Skeletal muscle satellite cell (primary cell): Measurements from ENCODE around the gene CH25H.
"Not testable (repeated sequence)": the region's sequence is repeated elsewhere in the genome, so short reads cannot be mapped to it uniquely, and the experiment has no call there.

Experiments used
- H3K27me3 ChIP-seq: 2 replicates; pipeline ENCODE4 v1.7.0; 2013; ENCODE audit warnings: low read length; ENCODE audit not compliant: control insufficient read depth, insufficient read depth
- H3K36me3 ChIP-seq: 2 replicates; pipeline ENCODE4 v1.7.0; 2013; ENCODE audit warnings: mild to moderate bottlenecking, control low read depth, low read length; ENCODE audit not compliant: insufficient read depth
- H3K4me1 ChIP-seq: 2 replicates; pipeline ENCODE4 v1.7.0; 2013; ENCODE audit warnings: low read length; ENCODE audit not compliant: control insufficient read depth, insufficient read depth
- H3K4me2 ChIP-seq: 2 replicates; pipeline ENCODE4 v1.7.0; 2013; ENCODE audit warnings: mild to moderate bottlenecking, low read length
- H3K4me3 ChIP-seq: 2 replicates; pipeline ENCODE4 v1.7.0; 2013; ENCODE audit warnings: low read length
- H3K9ac ChIP-seq: 2 replicates; pipeline ENCODE4 v1.7.0; 2013; ENCODE audit warnings: mild to moderate bottlenecking, low read depth, low read length, moderate library complexity
- H3K9me3 ChIP-seq: replicated peaks from 2 replicates; pipeline ENCODE4 v1.7.0; 2013; ENCODE audit warnings: mild to moderate bottlenecking, control low read depth, low read length

CH25H gene

DNA sequence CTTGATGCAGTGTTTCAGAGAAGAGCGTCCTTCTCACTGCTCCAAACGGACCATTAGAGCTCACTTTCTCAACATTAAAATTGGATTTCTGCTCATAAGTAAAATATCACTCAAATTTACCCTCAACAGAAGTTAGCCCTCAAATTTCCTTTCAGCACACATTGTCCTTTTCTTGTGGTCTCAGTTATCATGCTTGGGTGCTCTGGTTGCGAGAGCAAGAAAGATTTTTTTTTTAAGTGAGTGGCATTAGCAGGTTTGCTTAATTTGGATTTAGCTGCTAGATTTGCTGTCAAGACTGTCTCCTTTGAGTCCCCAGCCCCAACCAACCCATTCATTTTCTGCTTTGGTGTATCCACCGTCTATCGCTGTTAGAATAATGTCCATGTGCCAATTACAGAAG is 2.6 kb upstream of the CH25H start:
- Histone ChIP-seq H3K4me3 (no peak overlapping the region), H3K36me3 (peaks cover 4% of the 10 kb centered on the region), H3K9ac (no peak overlapping the region), H3K9me3 (no peaks in the 10 kb centered on the region), H3K4me2 (no peak overlapping the region), H3K4me1 (peaks cover 14% of the 10 kb centered on the region), H3K27me3 (peaks cover 34% of the 10 kb centered on the region)

DNA sequence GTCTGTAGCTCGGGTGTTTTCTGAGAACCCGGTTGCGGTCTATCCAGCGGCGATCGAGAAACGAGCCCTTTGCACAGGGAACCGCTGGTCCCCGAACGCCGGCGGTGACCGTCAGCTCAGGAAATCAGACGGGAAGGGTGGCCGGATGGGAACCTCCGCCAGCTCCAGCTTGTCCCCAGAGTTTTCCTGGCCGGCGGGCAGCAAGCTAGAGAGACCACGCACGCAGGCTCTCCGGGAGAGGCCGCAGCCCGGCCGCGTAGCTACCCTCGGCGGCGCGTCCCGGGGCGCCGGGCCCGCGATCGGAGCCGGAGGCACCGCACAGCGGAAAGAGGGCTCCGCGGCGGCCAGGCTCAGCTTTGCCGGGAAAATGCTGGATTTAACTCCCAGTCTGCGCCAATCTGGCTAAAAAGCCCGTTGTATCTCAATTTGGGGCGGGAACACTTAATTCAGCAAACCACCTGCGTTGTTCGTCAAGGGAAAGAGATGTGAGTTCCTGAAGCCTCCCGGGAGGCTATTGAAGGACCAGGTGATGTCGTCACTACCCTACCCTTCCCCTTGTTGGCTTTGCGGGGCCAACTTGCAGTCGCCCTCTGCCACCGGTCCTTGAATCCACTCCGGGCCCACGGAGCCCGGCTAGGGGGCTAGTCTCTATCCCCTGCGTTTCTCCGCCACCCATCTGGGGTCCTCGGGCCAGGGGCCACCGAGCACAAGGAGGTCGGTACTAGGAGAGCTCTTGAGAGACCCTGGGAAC is 859 bp upstream of the CH25H start:
- peak overlapping the region; percentile 78 for H3K4me2 ChIP-seq
- H3K36me3 ChIP-seq: no peaks in the 10 kb centered on the region
- peaks cover 50% of the 10 kb centered on the region for H3K27me3 ChIP-seq
- H3K9ac ChIP-seq: peak overlapping the region; percentile 50
- no peaks in the 10 kb centered on the region for H3K9me3 ChIP-seq
- peaks cover 14% of the 10 kb centered on the region for H3K4me1 ChIP-seq
- peak overlapping the region; percentile 68 for H3K4me3 ChIP-seq

DNA sequence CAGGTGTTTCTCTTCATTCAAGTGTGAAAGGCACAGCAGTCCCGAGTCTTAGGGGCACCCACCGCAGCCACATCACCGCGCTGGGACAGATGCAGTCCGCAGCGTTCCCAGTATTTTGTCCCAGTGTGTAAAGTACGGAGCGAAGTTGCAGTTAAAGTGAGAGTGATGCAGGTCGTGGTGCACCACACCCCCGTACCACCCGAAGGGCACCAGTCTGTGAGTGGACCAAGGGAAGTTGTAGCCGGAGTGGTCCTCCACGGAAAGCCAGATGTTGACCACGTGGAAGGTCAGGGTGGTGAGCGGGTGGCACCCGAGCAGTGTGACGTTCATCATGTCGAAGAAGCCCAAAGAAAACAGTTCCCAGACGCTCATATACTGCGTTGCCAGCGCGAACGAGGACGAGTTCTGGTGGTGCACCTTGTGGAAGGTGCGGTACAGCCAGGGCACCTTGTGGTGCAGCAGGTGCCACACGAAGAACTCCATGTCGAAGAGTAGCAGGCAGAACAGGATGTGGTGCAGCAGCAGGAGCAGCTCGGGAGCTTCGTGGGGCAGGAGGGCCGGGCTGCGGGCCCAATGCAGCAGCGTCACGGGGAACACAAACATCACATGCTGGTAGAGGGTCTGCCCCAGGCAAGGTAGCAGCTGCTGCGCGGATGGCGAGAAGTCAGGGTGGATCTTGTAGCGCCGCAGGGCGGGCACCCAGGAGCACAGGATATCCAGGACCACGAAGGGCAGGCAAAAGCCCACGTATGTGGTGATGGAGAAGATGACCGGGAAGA is 526 bp downstream of the CH25H start:
- peak overlapping the region; percentile 1 for H3K9ac ChIP-seq
- peaks cover 14% of the 10 kb centered on the region for H3K4me1 ChIP-seq
- peaks cover 60% of the 10 kb centered on the region for H3K27me3 ChIP-seq
- no peaks in the 10 kb centered on the region for H3K36me3 ChIP-seq
- no peaks in the 10 kb centered on the region for H3K9me3 ChIP-seq
- H3K4me2 ChIP-seq: peak overlapping the region; percentile 78
- peak overlapping the region; percentile 68 for H3K4me3 ChIP-seq

DNA sequence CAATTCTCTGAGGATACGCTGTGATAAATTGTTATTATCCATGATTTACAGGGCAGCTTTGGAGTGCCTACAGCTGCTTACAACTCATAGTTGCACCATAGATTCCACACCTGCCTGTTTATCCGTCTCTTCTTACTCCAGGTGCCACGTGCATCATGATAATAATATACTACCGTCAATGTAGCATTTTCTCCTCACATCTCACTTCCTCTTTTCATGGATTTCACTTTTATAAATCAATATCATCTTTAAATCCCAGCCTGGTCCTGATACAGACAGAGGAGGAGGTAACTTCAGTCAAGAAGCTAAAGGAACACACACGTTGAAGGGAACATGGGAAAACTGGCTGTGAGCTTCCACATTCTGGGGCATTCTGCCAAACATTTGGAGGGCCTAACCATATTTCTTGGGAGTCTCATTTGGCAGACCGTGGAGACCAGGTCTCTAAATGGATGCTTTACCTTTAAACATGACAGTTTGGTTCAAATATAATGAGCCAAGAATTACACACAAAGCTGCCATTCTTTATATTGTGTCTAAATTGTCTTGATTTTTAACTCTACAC is 2.4 kb downstream of the CH25H start:
- Histone ChIP-seq H3K36me3 (no peaks in the 10 kb centered on the region), H3K4me2 (no peak overlapping the region), H3K27me3 (peaks cover 60% of the 10 kb centered on the region), H3K4me1 (peaks cover 14% of the 10 kb centered on the region), H3K9me3 (no peaks in the 10 kb centered on the region), H3K4me3 (no peak overlapping the region), H3K9ac (no peak overlapping the region)

DNA sequence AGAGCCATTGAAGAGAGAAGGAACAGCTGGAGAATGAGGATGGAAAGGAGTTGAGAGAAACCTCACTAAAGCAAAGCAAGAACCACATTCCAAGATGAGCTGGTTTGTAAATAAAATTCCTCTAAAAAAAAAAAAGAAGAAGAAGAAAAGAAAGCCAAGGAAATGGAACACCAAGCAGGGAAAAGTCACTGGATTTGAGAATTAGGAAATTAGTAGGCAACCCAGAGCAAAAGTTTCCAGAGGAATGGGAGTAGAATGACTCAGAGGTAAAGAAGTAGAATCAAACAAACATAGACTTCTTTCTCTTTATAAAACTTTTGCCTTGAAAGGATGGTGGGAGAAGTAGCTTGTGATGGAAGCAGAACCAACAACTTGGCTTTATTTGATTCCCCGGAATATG is 3.9 kb downstream of the CH25H start:
- Histone ChIP-seq H3K4me3 (no peak overlapping the region), H3K9me3 (no peaks in the 10 kb centered on the region), H3K4me1 (peaks cover 13% of the 10 kb centered on the region), H3K27me3 (peaks cover 54% of the 10 kb centered on the region), H3K4me2 (no peak overlapping the region), H3K36me3 (no peaks in the 10 kb centered on the region), H3K9ac (no peak overlapping the region)

DNA sequence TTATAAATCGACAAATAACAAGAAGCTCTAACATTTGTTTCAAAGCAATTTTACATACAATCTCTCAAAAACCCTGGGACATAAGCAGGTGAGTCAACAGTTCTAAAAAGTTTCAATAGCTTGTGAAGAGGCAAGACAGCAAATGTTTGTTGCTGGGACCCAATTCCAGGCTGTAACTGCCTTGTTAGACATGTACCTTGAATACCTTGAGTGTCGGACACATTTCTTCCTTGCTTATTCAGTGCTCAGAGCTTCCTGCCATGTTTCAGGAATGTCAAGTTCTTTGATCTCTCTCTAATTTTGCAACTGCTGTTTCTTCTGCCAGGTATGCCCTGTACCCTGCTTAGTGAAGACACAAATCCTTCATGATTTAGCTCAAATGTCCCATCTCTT is 5.1 kb downstream of the CH25H start:
- Histone ChIP-seq H3K36me3 (no peaks in the 10 kb centered on the region), H3K4me1 (peaks cover 7% of the 10 kb centered on the region), H3K9ac (no peak overlapping the region), H3K4me2 (no peak overlapping the region), H3K9me3 (no peaks in the 10 kb centered on the region), H3K4me3 (no peak overlapping the region), H3K27me3 (peaks cover 50% of the 10 kb centered on the region)

DNA sequence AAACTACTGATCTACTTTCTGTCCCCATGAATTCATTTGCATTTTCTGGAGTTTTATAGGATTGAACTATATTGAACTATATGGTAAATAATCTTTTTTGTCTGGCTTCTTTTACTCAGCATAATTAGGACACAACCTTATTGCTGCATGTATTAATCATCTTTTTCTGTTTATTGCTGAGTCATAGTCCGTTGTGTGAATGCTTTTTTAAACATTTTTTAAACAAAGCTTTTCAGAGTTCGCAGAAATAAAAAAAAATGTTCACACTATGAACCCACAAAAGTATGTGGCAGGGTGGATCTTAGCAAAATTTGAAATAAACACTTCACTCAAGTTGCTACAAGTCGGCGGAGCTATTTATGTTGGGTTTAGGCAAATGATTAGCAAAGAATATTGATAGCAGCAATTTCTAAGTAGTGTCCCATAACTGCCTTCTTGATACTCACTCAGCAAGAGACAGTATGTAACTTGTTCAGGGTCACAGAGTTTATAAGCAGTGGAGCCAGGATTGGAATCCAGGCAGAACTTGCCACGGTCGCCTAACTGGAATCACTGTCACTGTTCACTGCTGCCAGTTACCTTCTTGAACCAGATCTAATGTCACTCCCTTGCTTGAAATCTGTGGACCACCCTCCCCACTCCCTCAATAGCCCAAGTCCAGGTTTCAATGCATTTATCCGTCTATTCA is 5.6 kb downstream of the CH25H start:
- no peak overlapping the region for H3K4me2 ChIP-seq
- no peaks in the 10 kb centered on the region for H3K36me3 ChIP-seq
- H3K27me3 ChIP-seq: peaks cover 44% of the 10 kb centered on the region
- no peak overlapping the region for H3K9ac ChIP-seq
- H3K4me3 ChIP-seq: no peak overlapping the region
- peaks cover 2% of the 10 kb centered on the region for H3K4me1 ChIP-seq
- H3K9me3 ChIP-seq: no peaks in the 10 kb centered on the region

DNA sequence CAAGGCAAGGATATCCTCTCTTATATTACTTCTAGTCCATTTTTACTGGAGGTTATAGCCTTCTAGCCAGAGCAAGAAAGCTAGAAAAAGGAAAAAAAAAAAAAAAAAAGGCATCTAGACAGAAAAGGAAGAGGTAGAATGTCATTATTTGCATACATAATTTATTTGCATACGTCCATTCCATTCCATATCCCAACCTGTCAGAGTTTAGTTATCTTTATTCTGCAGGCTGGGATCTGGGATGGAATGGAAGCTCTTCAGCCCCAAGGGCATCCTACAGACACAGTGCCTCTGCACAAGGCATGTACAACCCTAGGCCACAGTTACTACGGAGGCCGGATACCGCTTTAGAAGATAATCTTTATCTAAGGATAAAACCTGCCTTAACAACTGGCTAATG is 9.6 kb downstream of the CH25H start:
- no peak overlapping the region for H3K4me3 ChIP-seq
- H3K9ac ChIP-seq: no peak overlapping the region
- no peaks in the 10 kb centered on the region for H3K36me3 ChIP-seq
- no peak overlapping the region for H3K4me2 ChIP-seq
- no peaks in the 10 kb centered on the region for H3K9me3 ChIP-seq
- H3K27me3 ChIP-seq: peaks cover 5% of the 10 kb centered on the region
- no peaks in the 10 kb centered on the region for H3K4me1 ChIP-seq

DNA sequence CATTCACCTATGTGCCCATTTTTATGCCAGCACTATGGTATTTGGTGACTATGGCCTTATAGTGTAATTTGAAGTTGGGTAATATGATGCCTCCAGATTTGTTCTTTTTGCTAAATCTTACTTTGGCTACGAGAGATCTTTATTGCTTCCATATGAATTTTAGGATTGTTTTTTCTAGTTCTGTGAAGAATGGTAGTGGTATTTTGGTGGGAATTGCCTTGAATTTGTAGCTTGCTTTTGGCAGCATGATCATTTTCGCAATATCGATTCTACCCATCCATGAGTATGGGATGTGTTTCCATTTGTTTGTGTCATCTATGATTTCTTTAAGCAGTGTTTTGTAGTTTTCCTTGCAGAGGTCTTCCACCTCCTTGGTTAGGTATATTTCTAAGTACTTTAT is 15.8 kb downstream of the CH25H start:
- H3K36me3 ChIP-seq, H3K27me3 ChIP-seq, H3K4me2 ChIP-seq, H3K9ac ChIP-seq, H3K4me1 ChIP-seq, H3K9me3 ChIP-seq, H3K4me3 ChIP-seq: not testable (repeated sequence)

DNA sequence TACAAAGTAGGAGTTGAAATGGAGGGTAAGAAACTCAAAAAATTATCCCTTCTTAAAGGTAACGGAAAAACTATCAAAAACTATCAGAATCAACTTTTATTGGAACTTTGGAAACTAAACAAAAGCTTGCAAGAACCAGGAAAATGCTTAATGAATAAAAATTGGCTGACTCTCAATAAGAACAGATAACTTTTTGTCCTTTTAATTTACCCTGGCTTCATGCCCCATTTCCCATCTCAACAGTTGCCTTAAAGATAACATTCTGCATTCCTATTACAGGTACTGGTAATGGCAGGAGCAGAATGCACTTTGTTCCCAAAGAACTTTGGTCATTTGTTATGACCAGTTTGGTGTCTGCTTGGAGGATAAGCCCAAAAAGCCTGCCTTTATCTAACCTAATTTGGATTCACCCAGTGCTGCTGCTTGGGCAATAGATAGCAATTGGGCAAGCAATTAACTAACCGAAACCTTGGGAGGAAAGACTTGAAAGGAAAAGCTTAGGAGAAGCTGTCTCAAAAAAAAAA is 17.8 kb downstream of the CH25H start:
- no peaks in the 10 kb centered on the region for H3K9me3 ChIP-seq
- no peak overlapping the region for H3K9ac ChIP-seq
- no peaks in the 10 kb centered on the region for H3K36me3 ChIP-seq
- H3K27me3 ChIP-seq: peaks cover 4% of the 10 kb centered on the region
- H3K4me2 ChIP-seq: no peak overlapping the region
- H3K4me1 ChIP-seq: no peaks in the 10 kb centered on the region
- H3K4me3 ChIP-seq: no peak overlapping the region

DNA sequence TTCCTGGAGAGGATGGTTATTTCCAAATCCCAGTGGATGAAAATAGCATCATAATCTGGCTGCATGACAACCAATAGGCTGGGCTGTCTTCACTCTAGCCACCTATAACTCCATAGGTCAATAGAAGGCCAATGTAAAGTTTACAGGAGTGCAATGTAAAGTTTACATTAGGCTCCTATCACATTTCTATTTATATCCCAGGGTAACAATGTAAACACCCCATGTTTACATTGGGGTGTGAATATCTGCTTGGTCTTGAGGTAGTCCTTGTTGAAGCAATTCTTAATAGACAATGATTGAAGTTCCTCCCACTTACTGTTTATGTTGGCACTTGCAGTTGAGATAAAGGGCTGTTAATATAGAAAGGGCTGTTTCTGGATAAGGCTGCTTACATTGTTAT is 21.5 kb downstream of the CH25H start:
- Histone ChIP-seq H3K4me1 (peaks cover 2% of the 10 kb centered on the region), H3K9me3 (no peaks in the 10 kb centered on the region), H3K27me3 (peaks cover 8% of the 10 kb centered on the region), H3K9ac (no peak overlapping the region), H3K4me3 (no peak overlapping the region), H3K4me2 (no peak overlapping the region), H3K36me3 (no peaks in the 10 kb centered on the region)
